ENCODE measurements around the gene EPHA5. TPM values are rescaled to one million over a fixed set of nuclear protein-coding genes. Genes with fewer than 3 reads are reported as not detected.

EPHA5 gene
- total RNA-seq, 1 experiment from 2014 or later: not detected

- H3K79me2 ChIP-seq (ENCODE audit: insufficient read depth, low read length): no peaks in the 10 kb centered on the region
- ChIA-PET POLR2A (no interaction called here), CTCF (no interaction called here), RAD21 (ENCODE audit: low non-redundant PET in 1 of 2, low total read pairs in 2 of 2, uncharacterized antibody in 2 of 2, unreplicated experiment in 2 of 2) (no interaction called here)
- no peak overlapping the region for H3K4me3 ChIP-seq (replicated peaks in 1 of 2; ENCODE audit: low read depth in 1 of 2, low read length in 2 of 2)
- TF ChIP-seq RAD21 (IDR thresholded peaks at IDR 0.05; ENCODE audit: low read depth) (no peak), MAX (IDR thresholded peaks at IDR 0.05) (no peak), EZH2phosphoT487 (IDR thresholded peaks at IDR 0.05; ENCODE audit: borderline replicate concordance) (no peak), SIN3A (IDR thresholded peaks at IDR 0.05; ENCODE audit: low read depth) (no peak)
- no peak for DNase-seq (ENCODE audit: low read depth, low spot score)
- no peak overlapping the region for H3K4me2 ChIP-seq (ENCODE audit: low read length)
- no peaks in the 10 kb centered on the region for H3K9me2 ChIP-seq (ENCODE audit: insufficient read depth)
- no peaks in the 10 kb centered on the region for H4K20me1 ChIP-seq (ENCODE audit: insufficient read depth)
- no TSS peak for BruUV-seq (replicated peaks)
- no peak overlapping the region for H3K9ac ChIP-seq (ENCODE audit: low read length)
- no peak for ATAC-seq
- H3K27ac ChIP-seq (ENCODE audit: low read depth, low read length): no peak overlapping the region
- H2AFZ ChIP-seq (ENCODE audit: low read depth, low read length, poor library complexity, severe bottlenecking): no peak overlapping the region
- H3K4me1 ChIP-seq (ENCODE audit: control insufficient read depth in 1 of 2, insufficient read depth in 2 of 2, low read length in 2 of 2): no peaks in the 10 kb centered on the region
- H3K27me3 ChIP-seq (ENCODE audit: insufficient read depth, low read length): no peaks in the 10 kb centered on the region
- H3K36me3 ChIP-seq (ENCODE audit: control insufficient read depth in 1 of 2, insufficient read depth in 2 of 2, low read length in 2 of 2): no peaks in the 10 kb centered on the region
- intact Hi-C loops (cut with micrococcal nuclease): no loop called here
- peaks cover 6 to 18% of the 10 kb centered on the region in 2 experiments; a peak in 2 of 4 replicates for H3K9me3 ChIP-seq (ENCODE audit: control insufficient read depth in 1 of 2, insufficient read depth in 1 of 2, low read depth in 1 of 2, low read length in 2 of 2)
Measured at GRCh38 chr4:65367306-65367705, 303.0 kb downstream of the EPHA5 start.

- intact Hi-C loops (cut with micrococcal nuclease): no loop called here
- RAD21 ChIA-PET (ENCODE audit: low non-redundant PET in 1 of 2, low total read pairs in 2 of 2, uncharacterized antibody in 2 of 2, unreplicated experiment in 2 of 2): no interaction called here
- Histone ChIP-seq H3K27ac (ENCODE audit: low read depth, low read length) (no peak overlapping the region), H2AFZ (ENCODE audit: low read depth, low read length, poor library complexity, severe bottlenecking) (no peak overlapping the region), H4K20me1 (ENCODE audit: insufficient read depth) (no peaks in the 10 kb centered on the region), H3K9ac (ENCODE audit: low read length) (no peak overlapping the region), H3K4me1 (ENCODE audit: control insufficient read depth in 1 of 2, insufficient read depth in 2 of 2, low read length in 2 of 2) (no peaks in the 10 kb centered on the region), H3K9me2 (ENCODE audit: insufficient read depth) (no peaks in the 10 kb centered on the region), H3K79me2 (ENCODE audit: insufficient read depth, low read length) (no peaks in the 10 kb centered on the region), H3K4me2 (ENCODE audit: low read length) (no peak overlapping the region), H3K27me3 (ENCODE audit: insufficient read depth, low read length) (no peaks in the 10 kb centered on the region), H3K9me3 (ENCODE audit: control insufficient read depth in 1 of 2, insufficient read depth in 1 of 2, low read depth in 1 of 2, low read length in 2 of 2) (peaks cover 16 to 17% of the 10 kb centered on the region in 2 experiments; a peak in 2 of 4 replicates), H3K4me3 (replicated peaks in 1 of 2; ENCODE audit: low read depth in 1 of 2, low read length in 2 of 2) (no peak overlapping the region), H3K36me3 (ENCODE audit: control insufficient read depth in 1 of 2, insufficient read depth in 2 of 2, low read length in 2 of 2) (no peaks in the 10 kb centered on the region)
- POLR2A ChIA-PET: no interaction called here
- no TSS peak for BruUV-seq (replicated peaks)
- ATAC-seq (no peak), DNase-seq (ENCODE audit: low read depth, low spot score) (no peak)
- TF ChIP-seq SRF (IDR thresholded peaks at IDR 0.05; ENCODE audit: low read depth) (no peak), ELF1 (IDR thresholded peaks at IDR 0.05; ENCODE audit: borderline replicate concordance, low read depth) (no peak), CEBPB (IDR thresholded peaks at IDR 0.05; ENCODE audit: low read depth) (no peak), POLR2AphosphoS5 (IDR thresholded peaks at IDR 0.05; ENCODE audit: low read depth, low read length) (no peak), JUND (IDR thresholded peaks at IDR 0.05) (no peak), ZNF274 (IDR thresholded peaks at IDR 0.05; ENCODE audit: low read depth, low read length) (no peak), RAD21 (IDR thresholded peaks at IDR 0.05; ENCODE audit: low read depth) (no peak), TCF7L2 (IDR thresholded peaks at IDR 0.05; ENCODE audit: borderline replicate concordance, extremely low read depth, insufficient read depth, insufficient read length) (no peak), CBX3 (IDR thresholded peaks at IDR 0.05; ENCODE audit: low read depth) (no peak), MAX (IDR thresholded peaks at IDR 0.05) (no peak), EZH2phosphoT487 (IDR thresholded peaks at IDR 0.05; ENCODE audit: borderline replicate concordance) (no peak), ZBTB33 (IDR thresholded peaks at IDR 0.05; ENCODE audit: extremely low read depth, insufficient replicate concordance, low read length) (no peak), SP1 (IDR thresholded peaks at IDR 0.05; ENCODE audit: low read depth) (no peak)
- CTCF ChIA-PET: no interaction called here
Measured at GRCh38 chr4:65358914-65359313, 311.4 kb downstream of the EPHA5 start.

Data from HCT116 (cell line).